Right ventricle myocardium inferior (tissue), 1 donor: ENCODE results near the gene ANXA7. TPM values are rescaled to one million over a fixed set of nuclear protein-coding genes. Genes with fewer than 3 reads are reported as not detected.
"Not testable (repeated sequence)": the region's sequence is repeated elsewhere in the genome, so short reads cannot be mapped to it uniquely, and the experiment has no call there.

Experiments used
- ATAC-seq: fragments of 200-7000 bp; cut with Tn5 transposase; one replicate; pipeline ENCODE4 v1.9.1; 2020; ENCODE audit warnings: mild to moderate bottlenecking, moderate library complexity
- DNase-seq: peaks from one replicate; pipeline ENCODE4 v3.0.0; 2021; ENCODE audit errors: missing footprints
- intact Hi-C: fragments of 100-400 bp; cut with DNase I; formaldehyde crosslinking; loops from one replicate; pipeline ENCODE4 v1.11.0; 2022
- total RNA-seq: library from RNA; stranded (reverse); fragmentation: NEBNext Ultra II Directional; extraction: Animal tissue kit (Norgen Biotek cat#: 25700); gene quantifications from one replicate; pipeline ENCODE4 v1.2.1, GENCODE V29; 2021
- donor health status: DM: no; HTN: yes; CAD: no; lungs with severe emphysema.

Gene ANXA7
- total RNA-seq, 1 donor from 2014 or later: 113 TPM

GRCh38 chr10:73358331-73359279 is 55.3 kb downstream of the ANXA7 start, which contains the start of gene CFAP70:
TSS of gene CFAP70 (minus strand) at chr10:73358864. CDS start at chr10:73354796, 4,068 bp downstream.
- DNase-seq (peak; percentile 90), ATAC-seq (peak; percentile 97)
- intact Hi-C loops: no loop called here

GRCh38 chr10:73357821-73358220 is 56.0 kb downstream of the ANXA7 start:
- DNase-seq (no peak), ATAC-seq (no peak)
- intact Hi-C loops: no loop called here

GRCh38 chr10:73357166-73357565 is 56.7 kb downstream of the ANXA7 start:
- intact Hi-C loops: no loop called here
- no peak for DNase-seq
- ATAC-seq: no peak

- ATAC-seq: no peak
- intact Hi-C loops: no loop called here
- DNase-seq: no peak
These were observed 69.6 kb downstream of the ANXA7 start for GRCh38 chr10:73344269-73344668.

GRCh38 chr10:73340121-73340520 is 73.7 kb downstream of the ANXA7 start:
- intact Hi-C loops: no loop called here
- DNase-seq (no peak), ATAC-seq (no peak)

- intact Hi-C loops: no loop called here
- peak; percentile 71 for ATAC-seq
- DNase-seq: no peak
These were observed 74.4 kb downstream of the ANXA7 start for GRCh38 chr10:73339436-73339835.

GRCh38 chr10:73338801-73339368 is 75.0 kb downstream of the ANXA7 start:
- no peak for DNase-seq
- no peak for ATAC-seq

GRCh38 chr10:73333202-73333601 is 80.7 kb downstream of the ANXA7 start:
- intact Hi-C loops: no loop called here
- no peak for ATAC-seq
- no peak for DNase-seq

More at GRCh38 chr10:73338801-73339368, 75.0 kb downstream of the ANXA7 start:
- intact Hi-C loops: no loop called here

GRCh38 chr10:73332379-73332778 is 81.5 kb downstream of the ANXA7 start:
- intact Hi-C loops: no loop called here
- ATAC-seq (no peak), DNase-seq (no peak)

- DNase-seq, ATAC-seq, intact Hi-C loops: not testable (repeated sequence)
These were observed 85.3 kb downstream of the ANXA7 start for GRCh38 chr10:73328523-73328922.

- intact Hi-C loops, ATAC-seq, DNase-seq: not testable (repeated sequence)
These were observed 88.6 kb downstream of the ANXA7 start for GRCh38 chr10:73325290-73325689.

Other genes starting within 250 kb of the ANXA7 start
- 15.3 TPM for gene ECD, start 246.1 kb downstream of the ANXA7 start, total RNA-seq
- gene FAM149B1, start 245.9 kb downstream of the ANXA7 start, total RNA-seq: 12.9 TPM
- 8.5 TPM for gene DNAJC9, start 166.8 kb downstream of the ANXA7 start, total RNA-seq
- 106 TPM for gene MRPS16, start 161.4 kb downstream of the ANXA7 start, total RNA-seq
- gene CFAP70, start 55.2 kb downstream of the ANXA7 start, total RNA-seq: 1.4 TPM
- 3.5 TPM for gene MSS51, start 19.5 kb upstream of the ANXA7 start, total RNA-seq
- gene PPP3CB, start 82.0 kb upstream of the ANXA7 start, total RNA-seq: 62.9 TPM
- gene USP54, start 177.3 kb upstream of the ANXA7 start, total RNA-seq: 29.7 TPM
- gene MYOZ1, start 227.4 kb upstream of the ANXA7 start, total RNA-seq: 0.51 TPM
- 232 TPM for gene SYNPO2L, start 242.0 kb upstream of the ANXA7 start, total RNA-seq